Measurements from ENCODE around the gene MBLAC1.

The MBLAC1 gene

GRCh38 chr7:100163871-100164270 lies 37.1 kb downstream of the MBLAC1 start:
- no peak for TF ChIP-seq CTCF (IDR thresholded peaks at IDR 0.05)

GRCh38 chr7:100166317-100166940 lies 39.7 kb downstream of the MBLAC1 start:
- TF ChIP-seq CTCF (IDR thresholded peaks at IDR 0.05): no peak

- TF ChIP-seq CTCF (IDR thresholded peaks at IDR 0.05): no peak
Observed at GRCh38 chr7:100166970-100167911, 40.5 kb downstream of the MBLAC1 start.

GRCh38 chr7:100167912-100168323 lies 41.2 kb downstream of the MBLAC1 start:
- no peak for TF ChIP-seq CTCF (IDR thresholded peaks at IDR 0.05)

- no peak for TF ChIP-seq CTCF (IDR thresholded peaks at IDR 0.05)
Observed at GRCh38 chr7:100169147-100169850, 42.5 kb downstream of the MBLAC1 start.

GRCh38 chr7:100170101-100170897 lies 43.5 kb downstream of the MBLAC1 start:
- no peak for TF ChIP-seq CTCF (IDR thresholded peaks at IDR 0.05)

Measured in LNCAP (cell line).